GM12878 (cell line): ENCODE measurements around the gene LMNB1. TPM values are rescaled to one million over a fixed set of nuclear protein-coding genes. Genes with fewer than 3 reads are reported as not detected.

Experiments used
- ATAC-seq: fragments of 200-7000 bp; cut with Tn5 transposase; 3 replicates; pipeline ENCODE4 v1.9.1; 2020; ENCODE audit warnings: mild to moderate bottlenecking, moderate library complexity
- BruUV-seq: library from RNA; stranded (reverse); fragments of 400-500 nt; replicated peaks from 2 replicates; lab custom pipeline; 2021; lab: Mats Ljungman, UMichigan
- CTCF ChIA-PET: fragments of 300-600 bp; sonication (Branson Sonifier 250); formaldehyde crosslinking; extraction: SDS; loops from one replicate; lab custom pipeline; 2021; ENCODE audit warnings: inconsistent platforms; lab: Yijun Ruan, JAX
- POLR2A ChIA-PET: fragments of 350-600 bp; formaldehyde crosslinking; extraction: SDS; loops from one replicate; lab custom pipeline; 2021; ENCODE audit warnings: inconsistent platforms; lab: Charles Lee
- RAD21 ChIA-PET: fragments of 300-600 bp; sonication (Branson Sonifier 250); formaldehyde crosslinking; loops from one replicate; lab custom pipeline; 2023; ENCODE audit warnings: antibody characterized with exemption; ENCODE audit not compliant: unreplicated experiment; lab: Charles Lee
- SMC1A ChIA-PET: fragments of 300-600 bp; sonication (Branson Sonifier 250); formaldehyde crosslinking; loops from one replicate; lab custom pipeline; 2023; ENCODE audit not compliant: unreplicated experiment, uncharacterized antibody; lab: Charles Lee
- DNase-seq: peaks from one replicate; pipeline ENCODE4 v3.0.0-alpha.2; 2011; ENCODE audit warnings: low read depth, low spot score
- FAIRE-seq: peaks from 3 replicates; lab custom pipeline; 2011; peaks lifted over from hg19 to GRCh38; lab: Jason Lieb, UNC
- H2AFZ ChIP-seq: 2 replicates; pipeline ENCODE4 v1.6.0; 2011; ENCODE audit warnings: low read depth, low read length, control low read depth; ENCODE audit not compliant: control insufficient read depth
- H3K27ac ChIP-seq: 2 replicates; pipeline ENCODE4 v1.5.1; 2011; ENCODE audit warnings: control low read depth; ENCODE audit not compliant: control insufficient read depth, insufficient read depth
- H3K27me3 ChIP-seq, 2 experiments: replicated peaks in 1 of 2; 2 replicates each; pipeline versions ENCODE4 v1.6.0 to v1.6.1; 2011; ENCODE audit warnings: low read length in 1 of 2; ENCODE audit not compliant: control insufficient read depth in 2 of 2, insufficient read depth in 2 of 2
- H3K36me3 ChIP-seq, 2 experiments: 2 replicates each; pipeline ENCODE4 v1.5.1; 2011; ENCODE audit warnings: low read length in 1 of 2; ENCODE audit not compliant: control insufficient read depth in 2 of 2, insufficient read depth in 2 of 2
- H3K4me1 ChIP-seq: 2 replicates; pipeline ENCODE4 v1.6.1; 2011; ENCODE audit warnings: mild to moderate bottlenecking, low read length, moderate library complexity, mixed read lengths; ENCODE audit not compliant: control insufficient read depth, insufficient read depth
- H3K4me2 ChIP-seq: 2 replicates; pipeline ENCODE4 v1.6.0; 2011; ENCODE audit warnings: control low read depth; ENCODE audit not compliant: control insufficient read depth, insufficient read depth
- H3K4me3 ChIP-seq: fragments of 200-600 bp; sonication (generic); 2 replicates; pipeline ENCODE4 v1.5.1; 2016
- H3K79me2 ChIP-seq: 2 replicates; pipeline ENCODE4 v1.6.0; 2011; ENCODE audit warnings: low read length; ENCODE audit not compliant: control insufficient read depth, insufficient read depth
- H3K9ac ChIP-seq: 2 replicates; pipeline ENCODE4 v1.8.0; 2011; ENCODE audit warnings: low read length, control low read depth, mixed read lengths; ENCODE audit not compliant: control insufficient read depth, insufficient read depth
- H3K9me3 ChIP-seq: replicated peaks from 3 replicates; pipeline ENCODE4 v1.5.1; 2011; ENCODE audit warnings: mild to moderate bottlenecking, low read length; ENCODE audit not compliant: control insufficient read depth, insufficient read depth
- H4K20me1 ChIP-seq: 2 replicates; pipeline ENCODE4 v1.6.0; 2011; ENCODE audit not compliant: control insufficient read depth, insufficient read depth
- NFXL1 ChIP-seq: fragments of 450-650 bp; IDR thresholded peaks from 2 replicates; pipeline ENCODE4 v1.6.1; 2017; ENCODE audit warnings: antibody characterized with exemption, mild to moderate bottlenecking, borderline replicate concordance
- NFYA ChIP-seq: IDR thresholded peaks from 2 replicates; pipeline ENCODE4 v1.6.1; 2011; ENCODE audit warnings: low read depth, mild to moderate bottlenecking, low read length, improper control_type of control experiment, borderline replicate concordance
- PAX5 ChIP-seq: IDR thresholded peaks from 2 replicates; pipeline ENCODE4 v1.6.1; 2011; ENCODE audit warnings: low read depth, low read length, borderline replicate concordance
- SRF ChIP-seq, 2 experiments: IDR thresholded peaks; 2 replicates each; pipeline ENCODE4 v1.6.1; 2011; ENCODE audit warnings: low read depth in 2 of 2, low read length in 2 of 2, mild to moderate bottlenecking in 1 of 2, moderate library complexity in 1 of 2
- ZBTB11 ChIP-seq: fragments of 450-650 bp; formaldehyde crosslinking; IDR thresholded peaks from 2 replicates; pipeline ENCODE4 v1.5.0; 2022; ENCODE audit warnings: mild to moderate bottlenecking, missing genetic modification characterization
- WGBS: methylation state at CpG from one replicate; pipeline ENCODE4 v1.1.6; 2016; ENCODE audit warnings: low lambda C conversion rate; ENCODE audit not compliant: insufficient replicate concordance, insufficient coverage; ENCODE audit errors: missing lambda C conversion rate; 5-methylcytosine and 5-hydroxymethylcytosine counted together
- in situ Hi-C: fragments of 300-500 bp; cut with MboI; formaldehyde crosslinking; loops from 9 replicates; pipeline ENCODE4 v1.14.3; 2018; ENCODE audit warnings: mixed read lengths
- intact Hi-C: fragments of 100-400 bp; cut with micrococcal nuclease; formaldehyde crosslinking; loops from one replicate; pipeline ENCODE4 v1.14.2; 2022; ENCODE audit not compliant: unreplicated experiment
- polyA plus RNA-seq, 11 experiments: library from polyadenylated mRNA; depleted of rRNA in 4 of 11; unstranded in 6 of 11; stranded (reverse) in 5 of 11; fragments of >200 nt; fragmentation: Nextera tagmentation in 4 of 11; fragmentation: Illumina TruSeq in 1 of 11; extraction: Ambion mirVana in 4 of 11; extraction: Trizol in 1 of 11; gene quantifications; 1 replicate in 1 of 11; 2 replicates in 10 of 11; pipeline versions ENCODE4 v1.2.1 to v1.2.3, GENCODE V29; 2011 to 2016; ENCODE audit warnings: inconsistent platforms in 2 of 11, missing spikeins in 2 of 11, low read depth in 1 of 11
- total RNA-seq, 4 experiments: library from RNA; depleted of rRNA in 3 of 4; stranded (reverse); fragments of >200 nt in 3 of 4; fragmentation: Illumina TruSeq in 1 of 4; extraction: Trizol in 1 of 4; gene quantifications; 2 replicates each; pipeline versions ENCODE4 v1.2.1 to v1.2.3, GENCODE V29; 2013 to 2021

Gene LMNB1
- total and polyA plus RNA-seq, 10 of the 15 experiments (the other 5 are each of a cell fraction or from before 2014, with no cell fraction given): 7.0 to 185 (median 86.4) TPM

GRCh38 chr5:126847456-126847820 lies 70.5 kb downstream of the LMNB1 start:
- ChIA-PET SMC1A (interaction anchor here (0.7 to 2.3 kb wide), 4 partner anchors 18 to 406 kb away, joined by 3 to 5 read pairs (median 3); no protein-coding TSS in a partner anchor), POLR2A (no interaction called here), CTCF (no interaction called here), RAD21 (interaction anchor here (0.5 kb wide), 1 partner anchor 1862 kb away, joined by 3 read pairs; no protein-coding TSS in a partner anchor)
- Histone ChIP-seq H3K4me2 (no peak overlapping the region), H3K79me2 (no peaks in the 10 kb centered on the region), H3K27ac (no peak overlapping the region), H3K36me3 (no peaks in the 10 kb centered on the region), H3K4me3 (no peak overlapping the region), H3K27me3 (no peaks in the 10 kb centered on the region), H3K4me1 (peaks cover 8% of the 10 kb centered on the region), H2AFZ (no peak overlapping the region), H4K20me1 (no peaks in the 10 kb centered on the region), H3K9me3 (no peaks in the 10 kb centered on the region), H3K9ac (no peak overlapping the region)
- no peak for FAIRE-seq
- DNase-seq: no peak
- ATAC-seq: no peak
- in situ Hi-C loops (no loop called here), intact Hi-C loops (loop anchor here (5.0 to 10.0 kb wide), 3 partner anchors 177 to 647 kb away; no protein-coding TSS in a partner anchor)
- TF ChIP-seq ZBTB11 (CRISPR knock-in tag): no peak
- no peak for TF ChIP-seq SRF (IDR thresholded peaks at IDR 0.05; ENCODE audit: low read depth in 2 of 2, low read length in 2 of 2)
- TF ChIP-seq NFYA: no peak
- no peak for TF ChIP-seq PAX5
- no peak for TF ChIP-seq NFXL1
- BruUV-seq: no TSS peak
- 91% methylated on average over 4 of the region's 4 CpGs for WGBS
